Chondrocyte (in vitro differentiated cells): Measurements from ENCODE around the gene ARHGAP42. TPM values are rescaled to one million over a fixed set of nuclear protein-coding genes. Genes with fewer than 3 reads are reported as not detected.
A peak's percentile ranks its signal among the peaks of the same experiment; 100 is the strongest.
"Not testable (repeated sequence)": the region's sequence is repeated elsewhere in the genome, so short reads cannot be mapped to it uniquely, and the experiment has no call there.

Source experiments
- DNase-seq: peaks from one replicate; pipeline ENCODE4 v3.0.0; 2021; ENCODE audit warnings: mixed read lengths, low spot score
- H3K27ac Mint-ChIP-seq: one replicate; pipeline ENCODE4 v1.8.0; 2021; ENCODE audit warnings: mild to moderate bottlenecking, moderate library complexity, mixed read lengths; ENCODE audit not compliant: unreplicated experiment
- H3K27me3 Mint-ChIP-seq: 2 replicates; pipeline ENCODE4 v1.8.0; 2021; ENCODE audit warnings: low read depth, mixed read lengths
- H3K36me3 Mint-ChIP-seq: 2 replicates; pipeline ENCODE4 v1.8.0; 2021; ENCODE audit warnings: low read depth, mixed read lengths
- H3K4me1 Mint-ChIP-seq: 2 replicates; pipeline ENCODE4 v1.8.0; 2021; ENCODE audit warnings: low read depth, mild to moderate bottlenecking, mixed read lengths
- H3K4me3 Mint-ChIP-seq: one replicate; pipeline ENCODE4 v1.8.0; 2021; ENCODE audit warnings: mild to moderate bottlenecking, moderate library complexity, mixed read lengths; ENCODE audit not compliant: unreplicated experiment
- H3K9me3 Mint-ChIP-seq: 2 replicates; pipeline ENCODE4 v1.8.0; 2021; ENCODE audit warnings: low read depth, mixed read lengths
- CTCF ChIP-seq: fragments of 200-600 bp; sonication (generic); IDR thresholded peaks from 2 replicates; pipeline ENCODE4 v1.5.0; 2021; ENCODE audit warnings: antibody characterized with exemption, mild to moderate bottlenecking, moderate library complexity
- total RNA-seq: library from RNA; stranded (reverse); gene quantifications from 3 replicates; pipeline ENCODE4 v1.2.1, GENCODE V29; 2021

ARHGAP42 gene
- total RNA-seq, 1 donor from 2014 or later: 16.1 TPM

GRCh38 chr11:100740440-100740839 is 53.4 kb downstream of the ARHGAP42 start:
- H3K27ac Mint-ChIP-seq: peak overlapping the region; percentile 90
- H3K9me3 Mint-ChIP-seq: peaks cover 4% of the 10 kb centered on the region
- H3K27me3 Mint-ChIP-seq: no peaks in the 10 kb centered on the region
- no peak overlapping the region for H3K4me3 Mint-ChIP-seq
- H3K4me1 Mint-ChIP-seq: peaks cover 48% of the 10 kb centered on the region
- no peak for TF ChIP-seq CTCF
- no peak for DNase-seq
- H3K36me3 Mint-ChIP-seq: no peaks in the 10 kb centered on the region

- DNase-seq: no peak
- no peaks in the 10 kb centered on the region for H3K36me3 Mint-ChIP-seq
Measured at GRCh38 chr11:100741866-100742625, 55.0 kb downstream of the ARHGAP42 start.

GRCh38 chr11:100746448-100746847 is 59.4 kb downstream of the ARHGAP42 start:
- Mint-ChIP-seq H3K36me3 (peaks cover 7% of the 10 kb centered on the region), H3K27me3 (no peaks in the 10 kb centered on the region), H3K4me1 (peaks cover 7% of the 10 kb centered on the region), H3K4me3 (no peak overlapping the region), H3K27ac (no peak overlapping the region), H3K9me3 (peaks cover 7% of the 10 kb centered on the region)
- DNase-seq: no peak
- TF ChIP-seq CTCF: no peak

More at GRCh38 chr11:100741866-100742625, 55.0 kb downstream of the ARHGAP42 start:
- Mint-ChIP-seq H3K27me3 (no peaks in the 10 kb centered on the region), H3K27ac (no peak overlapping the region), H3K4me1 (peaks cover 39% of the 10 kb centered on the region), H3K4me3 (no peak overlapping the region), H3K9me3 (no peaks in the 10 kb centered on the region)
- TF ChIP-seq CTCF: no peak

GRCh38 chr11:100748153-100748552 is 61.1 kb downstream of the ARHGAP42 start:
- peaks cover 7% of the 10 kb centered on the region for H3K36me3 Mint-ChIP-seq

GRCh38 chr11:100749887-100750565 is 62.9 kb downstream of the ARHGAP42 start:
- not testable (repeated sequence) for H3K36me3 Mint-ChIP-seq, H3K9me3 Mint-ChIP-seq, H3K27ac Mint-ChIP-seq, H3K27me3 Mint-ChIP-seq, H3K4me3 Mint-ChIP-seq, DNase-seq
- H3K4me1 Mint-ChIP-seq: peaks cover 21% of the 10 kb centered on the region

More at GRCh38 chr11:100748153-100748552, 61.1 kb downstream of the ARHGAP42 start:
- Mint-ChIP-seq H3K27me3 (no peaks in the 10 kb centered on the region), H3K4me1 (peaks cover 9% of the 10 kb centered on the region), H3K4me3 (no peak overlapping the region), H3K27ac (no peak overlapping the region), H3K9me3 (peaks cover 7% of the 10 kb centered on the region)
- no peak for DNase-seq
- no peak for TF ChIP-seq CTCF

- H3K27ac Mint-ChIP-seq, H3K4me3 Mint-ChIP-seq, H3K36me3 Mint-ChIP-seq, H3K27me3 Mint-ChIP-seq, DNase-seq, H3K9me3 Mint-ChIP-seq: not testable (repeated sequence)
- H3K4me1 Mint-ChIP-seq: peaks cover 21% of the 10 kb centered on the region
Measured at GRCh38 chr11:100750566-100750891, 63.4 kb downstream of the ARHGAP42 start.
